Loucy (cell line): Measurements from ENCODE around the gene AGAP1.

Experiments used
- H2AFZ ChIP-seq: fragments of 200-600 bp; sonication (generic); 2 replicates; pipeline ENCODE4 v1.6.0; 2016; ENCODE audit warnings: antibody characterized with exemption, mild to moderate bottlenecking, low read length, moderate library complexity
- H3F3A ChIP-seq: fragments of 200-600 bp; 2 replicates; pipeline ENCODE4 v1.6.0; 2016; ENCODE audit warnings: antibody characterized with exemption, low read depth, mild to moderate bottlenecking
- H3K27me3 ChIP-seq: fragments of 200-600 bp; sonication (generic); 2 replicates; pipeline ENCODE4 v1.6.1; 2014; ENCODE audit warnings: low read length, mild to moderate bottlenecking; ENCODE audit not compliant: insufficient read depth, poor library complexity, severe bottlenecking
- H3K36me3 ChIP-seq: fragments of 200-600 bp; sonication (generic); 2 replicates; pipeline ENCODE4 v1.6.1; 2016; ENCODE audit warnings: low read length; ENCODE audit not compliant: insufficient read depth
- H3K4me1 ChIP-seq: fragments of 200-600 bp; sonication (generic); 2 replicates; pipeline ENCODE4 v1.5.1; 2014; ENCODE audit warnings: low read length, mild to moderate bottlenecking; ENCODE audit not compliant: insufficient read depth, poor library complexity, severe bottlenecking
- H3K4me2 ChIP-seq: fragments of 200-600 bp; sonication (generic); 2 replicates; pipeline ENCODE4 v1.6.0; 2014; ENCODE audit warnings: antibody characterized with exemption, low read length, low read depth, mild to moderate bottlenecking; ENCODE audit not compliant: poor library complexity, severe bottlenecking
- H3K4me3 ChIP-seq: fragments of 200-600 bp; sonication (generic); 2 replicates; pipeline ENCODE4 v1.5.1; 2014; ENCODE audit warnings: low read length, mild to moderate bottlenecking, mixed read lengths; ENCODE audit not compliant: poor library complexity, severe bottlenecking
- H3K79me2 ChIP-seq: fragments of 200-600 bp; sonication (generic); 2 replicates; pipeline ENCODE4 v1.6.1; 2014; ENCODE audit warnings: low read length; ENCODE audit not compliant: insufficient read depth
- H3K9ac ChIP-seq: fragments of 200-600 bp; sonication (generic); 2 replicates; pipeline ENCODE4 v1.6.0; 2014; ENCODE audit warnings: mild to moderate bottlenecking, low read depth, low read length, moderate library complexity; ENCODE audit not compliant: poor library complexity, severe bottlenecking
- H3K9me2 ChIP-seq: fragments of 200-600 bp; sonication (generic); replicated peaks from 2 replicates; pipeline ENCODE4 v1.6.1; 2016; ENCODE audit warnings: low read depth, low read length, mixed read lengths
- H3K9me3 ChIP-seq: fragments of 200-600 bp; sonication (generic); 2 replicates; pipeline ENCODE4 v1.6.1; 2014; ENCODE audit warnings: mild to moderate bottlenecking, antibody characterized with exemption, low read length, low read depth; ENCODE audit not compliant: insufficient read depth
- H4K20me1 ChIP-seq: fragments of 200-600 bp; sonication (generic); 2 replicates; pipeline ENCODE4 v1.6.0; 2014; ENCODE audit warnings: antibody characterized with exemption, low read length, mild to moderate bottlenecking; ENCODE audit not compliant: insufficient read depth, poor library complexity, severe bottlenecking
- CTCF ChIP-seq: fragments of 200-600 bp; sonication (generic); conservative IDR thresholded peaks from 2 replicates; pipeline ENCODE4 v1.5.1; 2014; ENCODE audit warnings: mild to moderate bottlenecking, antibody characterized with exemption, low read length
- EZH2phosphoT487 ChIP-seq: fragments of 200-600 bp; IDR thresholded peaks from 2 replicates; pipeline ENCODE4 v1.6.1; 2018; ENCODE audit warnings: antibody characterized with exemption, mild to moderate bottlenecking, moderate library complexity, borderline replicate concordance

Gene AGAP1

DNA sequence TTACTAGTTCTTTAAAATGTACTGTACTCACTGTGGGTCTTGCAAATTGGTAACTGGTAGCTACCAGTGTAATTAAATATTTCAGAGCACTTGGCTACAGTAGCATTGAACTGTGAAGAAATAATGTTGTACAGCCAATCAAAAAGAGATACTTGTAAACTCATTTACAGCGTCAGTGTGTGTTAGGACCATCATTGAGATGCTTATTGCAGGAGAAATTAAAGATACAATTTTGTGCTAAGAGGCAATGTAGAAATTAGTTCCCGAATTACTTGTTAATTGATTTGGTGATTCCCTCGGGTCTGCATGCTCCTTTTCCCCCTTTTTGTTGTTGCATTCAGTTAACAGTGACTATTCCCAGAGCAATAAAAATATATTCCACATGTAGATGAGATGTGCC is 330.5 kb downstream of the AGAP1 start:
- Histone ChIP-seq H3K36me3 (no peaks in the 10 kb centered on the region), H2AFZ (no peak overlapping the region), H3F3A (no peaks in the 10 kb centered on the region), H3K9me3 (no peaks in the 10 kb centered on the region), H4K20me1 (no peaks in the 10 kb centered on the region), H3K4me1 (no peaks in the 10 kb centered on the region), H3K9me2 (no peaks in the 10 kb centered on the region), H3K27me3 (no peaks in the 10 kb centered on the region), H3K79me2 (no peaks in the 10 kb centered on the region), H3K4me3 (no peak overlapping the region), H3K9ac (no peak overlapping the region), H3K4me2 (no peak overlapping the region)
- TF ChIP-seq EZH2phosphoT487 (no peak), CTCF (no peak)

- H3K4me2 ChIP-seq: no peak overlapping the region
- H3K9me2 ChIP-seq: no peaks in the 10 kb centered on the region
- no peaks in the 10 kb centered on the region for H3K27me3 ChIP-seq
- TF ChIP-seq CTCF: no peak
- no peak for TF ChIP-seq EZH2phosphoT487
- H3K4me1 ChIP-seq: no peaks in the 10 kb centered on the region
- no peaks in the 10 kb centered on the region for H3K79me2 ChIP-seq
- H3K9me3 ChIP-seq: no peaks in the 10 kb centered on the region
- no peak overlapping the region for H3K9ac ChIP-seq
- H4K20me1 ChIP-seq: no peaks in the 10 kb centered on the region
- no peaks in the 10 kb centered on the region for H3K36me3 ChIP-seq
- no peaks in the 10 kb centered on the region for H3F3A ChIP-seq
- H2AFZ ChIP-seq: no peak overlapping the region
- no peak overlapping the region for H3K4me3 ChIP-seq
These were observed 332.1 kb downstream of the AGAP1 start for GRCh38 chr2:235825946-235826345.

DNA sequence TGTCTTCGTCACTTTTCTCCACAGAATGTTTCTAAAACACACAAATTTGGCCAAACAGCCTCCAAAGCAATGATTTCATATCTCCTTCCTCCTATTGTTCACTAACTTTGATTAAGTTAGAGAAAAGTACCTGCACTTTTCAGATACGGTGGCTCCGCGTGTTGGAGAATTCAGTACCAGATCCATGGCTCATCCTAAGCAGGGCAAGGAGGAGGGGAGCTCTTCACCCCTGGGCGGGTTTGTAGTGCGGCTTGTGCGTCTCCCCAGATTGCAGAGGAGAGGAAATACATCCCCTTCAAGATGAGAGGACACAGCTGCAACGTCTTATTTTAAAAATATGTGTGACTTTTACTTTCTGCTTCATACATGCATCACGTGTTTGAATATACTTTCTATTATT is 333.0 kb downstream of the AGAP1 start:
- H3K9ac ChIP-seq: no peak overlapping the region
- no peaks in the 10 kb centered on the region for H3K36me3 ChIP-seq
- TF ChIP-seq CTCF: no peak
- TF ChIP-seq EZH2phosphoT487: no peak
- H3K79me2 ChIP-seq: no peaks in the 10 kb centered on the region
- no peaks in the 10 kb centered on the region for H3K9me3 ChIP-seq
- no peaks in the 10 kb centered on the region for H4K20me1 ChIP-seq
- H2AFZ ChIP-seq: no peak overlapping the region
- H3K4me3 ChIP-seq: no peak overlapping the region
- no peaks in the 10 kb centered on the region for H3K9me2 ChIP-seq
- no peak overlapping the region for H3K4me2 ChIP-seq
- H3F3A ChIP-seq: no peaks in the 10 kb centered on the region
- no peaks in the 10 kb centered on the region for H3K27me3 ChIP-seq
- no peaks in the 10 kb centered on the region for H3K4me1 ChIP-seq
